ENCODE data around the gene ARHGAP21.

The ARHGAP21 gene

DNA sequence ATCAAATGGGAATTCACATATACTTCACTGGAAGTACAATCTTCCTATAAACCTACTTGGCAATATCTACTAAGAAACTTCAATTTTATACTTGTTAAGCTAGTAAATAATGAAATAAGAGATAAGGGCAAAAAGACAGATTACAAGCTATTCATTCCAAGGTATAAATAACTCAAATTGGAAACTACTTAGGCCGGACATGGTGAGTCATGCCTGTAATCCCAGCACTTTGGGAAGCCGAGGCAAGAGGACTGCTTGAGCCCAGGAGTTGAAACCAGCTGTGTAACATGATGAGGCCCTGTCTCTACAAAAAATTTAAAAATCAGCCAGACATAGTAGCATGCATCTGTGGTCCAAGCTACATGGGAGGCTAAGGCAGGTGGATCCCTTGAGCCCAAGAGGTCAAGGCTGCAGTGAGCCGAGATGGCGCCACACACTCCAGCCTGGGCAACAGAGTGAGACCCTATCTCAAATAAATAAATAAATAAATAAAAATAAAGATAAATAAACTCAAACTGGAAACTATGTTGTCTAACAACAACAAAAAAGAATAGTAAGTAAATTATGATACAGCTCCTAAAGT is 37.6 kb downstream of the ARHGAP21 start:
- TF ChIP-seq, protein P1, sequence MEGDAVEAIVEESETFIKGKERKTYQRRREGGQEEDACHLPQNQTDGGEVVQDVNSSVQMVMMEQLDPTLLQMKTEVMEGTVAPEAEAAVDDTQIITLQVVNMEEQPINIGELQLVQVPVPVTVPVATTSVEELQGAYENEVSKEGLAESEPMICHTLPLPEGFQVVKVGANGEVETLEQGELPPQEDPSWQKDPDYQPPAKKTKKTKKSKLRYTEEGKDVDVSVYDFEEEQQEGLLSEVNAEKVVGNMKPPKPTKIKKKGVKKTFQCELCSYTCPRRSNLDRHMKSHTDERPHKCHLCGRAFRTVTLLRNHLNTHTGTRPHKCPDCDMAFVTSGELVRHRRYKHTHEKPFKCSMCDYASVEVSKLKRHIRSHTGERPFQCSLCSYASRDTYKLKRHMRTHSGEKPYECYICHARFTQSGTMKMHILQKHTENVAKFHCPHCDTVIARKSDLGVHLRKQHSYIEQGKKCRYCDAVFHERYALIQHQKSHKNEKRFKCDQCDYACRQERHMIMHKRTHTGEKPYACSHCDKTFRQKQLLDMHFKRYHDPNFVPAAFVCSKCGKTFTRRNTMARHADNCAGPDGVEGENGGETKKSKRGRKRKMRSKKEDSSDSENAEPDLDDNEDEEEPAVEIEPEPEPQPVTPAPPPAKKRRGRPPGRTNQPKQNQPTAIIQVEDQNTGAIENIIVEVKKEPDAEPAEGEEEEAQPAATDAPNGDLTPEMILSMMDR (conservative IDR thresholded peaks at IDR 0.05; ENCODE audit: low read depth, low read length): no peak
- DNase-seq (ENCODE audit: low read depth): peak; percentile 36
- no peak overlapping the region for H3K4me3 ChIP-seq (ENCODE audit: low read length)

DNA sequence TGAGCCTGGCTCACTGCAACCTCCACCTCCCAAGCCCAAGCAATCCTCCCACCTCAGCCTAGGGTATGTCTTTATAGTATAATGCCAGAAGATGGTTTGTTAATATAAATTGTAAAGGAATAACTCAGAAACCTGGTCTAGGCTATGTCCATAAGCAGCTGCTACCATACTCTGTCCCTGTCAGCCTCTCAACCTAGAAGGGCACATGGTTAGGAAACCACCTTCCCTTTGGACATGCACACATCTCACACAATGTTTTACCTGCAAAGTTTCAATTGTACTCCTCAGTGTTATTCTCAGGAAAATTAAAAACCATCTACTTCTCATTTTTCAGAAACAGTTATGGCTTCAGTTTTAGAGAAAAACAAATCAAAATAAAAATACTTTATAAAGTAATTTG is 40.1 kb downstream of the ARHGAP21 start:
- TF ChIP-seq, protein P1 (conservative IDR thresholded peaks at IDR 0.05; ENCODE audit: low read depth, low read length): no peak
- no peak for DNase-seq (ENCODE audit: low read depth)

DNA sequence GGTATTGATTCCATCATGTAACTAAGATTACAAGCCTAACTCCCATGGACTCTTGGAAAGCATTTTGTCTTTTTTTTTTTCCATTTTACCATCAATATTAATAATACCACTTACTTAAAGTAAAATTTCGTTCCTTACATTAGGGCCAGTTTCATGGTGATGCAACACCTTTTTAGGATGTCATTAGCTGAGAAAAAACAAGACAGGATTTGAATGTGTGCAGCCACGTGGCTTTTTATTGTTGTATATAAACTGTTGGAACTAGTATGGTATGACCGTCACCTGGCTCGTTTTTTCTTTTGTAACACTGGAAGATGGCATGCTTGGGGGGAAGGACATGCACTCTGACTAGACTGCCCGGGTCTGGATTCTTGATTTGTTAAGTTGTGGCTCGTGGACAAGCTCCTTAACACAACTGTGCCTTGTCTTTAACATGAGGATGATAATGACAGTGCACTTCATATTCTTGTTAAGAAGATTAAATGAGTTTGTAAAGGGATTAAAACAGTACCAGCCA is 42.1 kb downstream of the ARHGAP21 start:
- no peak overlapping the region for H3K4me3 ChIP-seq (ENCODE audit: low read length)
- DNase-seq (ENCODE audit: low read depth): no peak
- TF ChIP-seq, protein P1 (conservative IDR thresholded peaks at IDR 0.05; ENCODE audit: low read depth, low read length): no peak

More for the DNA sequence above, 40.1 kb downstream of the ARHGAP21 start:
- H3K4me3 ChIP-seq (ENCODE audit: low read length): no peak overlapping the region

DNA sequence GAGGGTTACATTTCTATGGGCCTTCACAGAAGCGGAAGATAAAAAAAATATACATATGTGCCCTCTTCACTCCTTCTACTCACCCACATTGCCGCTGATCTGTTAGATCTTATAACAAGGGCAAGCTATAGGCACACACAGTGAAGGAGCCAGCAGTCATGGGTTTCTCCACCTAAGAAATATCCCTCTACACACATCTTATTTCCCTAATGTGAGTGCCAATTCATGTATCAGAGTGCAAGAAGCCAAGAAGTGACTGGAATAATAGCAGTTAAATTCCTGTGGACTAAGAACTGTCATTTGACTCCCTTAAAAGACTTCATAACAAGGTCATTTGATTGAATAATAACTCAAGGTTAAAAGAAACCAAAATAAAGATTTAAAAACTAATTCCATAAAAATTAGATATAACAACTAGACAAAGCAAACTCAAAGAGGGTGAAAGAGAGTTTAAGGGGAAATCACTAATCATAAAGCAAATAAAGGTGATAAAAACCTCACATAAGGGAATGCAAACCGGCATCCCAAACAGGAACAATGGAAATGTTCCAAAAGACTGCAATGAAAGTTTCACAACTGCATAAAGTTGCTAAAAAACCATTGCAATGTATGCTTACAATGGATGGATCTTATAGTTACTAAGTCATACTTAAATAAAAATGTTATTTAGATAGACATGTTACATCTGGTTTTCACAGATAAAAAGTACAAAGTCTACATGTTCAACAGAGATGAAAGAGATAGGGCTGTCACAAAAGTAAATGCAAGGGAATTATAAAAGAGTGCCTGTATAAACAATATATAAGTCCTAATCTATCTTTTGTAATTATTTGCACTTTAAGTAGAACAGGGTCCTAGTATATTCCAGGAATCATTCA is 42.8 kb downstream of the ARHGAP21 start:
- TF ChIP-seq, protein P1 (conservative IDR thresholded peaks at IDR 0.05; ENCODE audit: low read depth, low read length): no peak
- DNase-seq (ENCODE audit: low read depth): no peak
- H3K4me3 ChIP-seq (ENCODE audit: low read length): no peak overlapping the region

DNA sequence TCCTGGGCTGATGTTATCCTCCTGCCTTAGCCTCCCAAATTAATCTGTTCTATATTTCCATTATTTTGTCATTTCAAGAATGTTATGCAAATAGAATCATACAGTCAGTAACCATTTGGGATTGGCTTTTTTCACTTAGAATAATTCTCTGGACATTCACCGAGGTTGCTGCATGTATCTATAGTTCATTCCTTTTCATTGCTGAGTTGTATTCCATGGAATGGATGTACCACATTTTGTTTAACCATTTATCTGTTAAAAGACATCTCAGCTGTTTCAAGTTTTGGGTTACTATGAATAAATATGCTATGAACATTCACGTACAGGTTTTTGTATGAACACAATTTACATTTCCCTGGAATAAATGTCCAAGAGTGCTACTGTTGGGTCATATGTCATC is 44.9 kb downstream of the ARHGAP21 start:
- TF ChIP-seq, protein P1 (conservative IDR thresholded peaks at IDR 0.05; ENCODE audit: low read depth, low read length): no peak
- no peak overlapping the region for H3K4me3 ChIP-seq (ENCODE audit: low read length)
- no peak for DNase-seq (ENCODE audit: low read depth)

DNA sequence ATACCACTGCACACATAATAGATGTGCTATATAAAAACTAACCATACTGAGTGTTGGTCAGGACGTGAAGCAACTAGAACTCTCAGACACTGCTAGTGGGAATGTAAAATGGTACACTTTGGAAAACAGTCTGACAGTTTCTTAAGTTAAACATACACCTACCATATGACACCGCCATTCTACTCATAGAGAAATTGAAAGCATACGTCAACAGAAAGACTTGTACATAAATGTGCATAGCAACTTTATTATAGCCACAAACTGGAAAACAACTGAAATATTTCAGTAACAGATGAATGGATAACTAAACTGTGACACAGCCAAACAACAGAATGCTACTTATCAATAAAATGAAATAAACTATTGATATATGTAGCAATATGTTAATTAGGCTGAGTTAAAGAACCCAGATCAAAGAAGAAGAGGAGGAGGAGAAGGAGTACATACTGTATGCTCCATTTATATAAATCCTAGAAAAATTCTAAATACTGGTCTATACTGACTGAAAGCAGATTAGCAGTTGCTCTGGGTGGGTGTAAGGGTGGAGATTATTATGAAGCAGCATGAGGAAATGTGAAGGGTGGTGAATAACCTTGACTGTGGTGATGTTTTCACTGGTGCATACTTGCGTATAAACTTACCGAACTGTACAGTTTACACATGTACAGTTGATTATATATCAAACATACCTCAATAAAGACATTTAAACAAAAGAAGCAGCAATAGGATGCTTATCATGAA is 48.6 kb downstream of the ARHGAP21 start:
- H3K4me3 ChIP-seq (ENCODE audit: low read length): no peak overlapping the region
- DNase-seq (ENCODE audit: low read depth): no peak
- TF ChIP-seq, protein P1 (conservative IDR thresholded peaks at IDR 0.05; ENCODE audit: low read depth, low read length): no peak
